ENCODE measurements around the gene UNC13B.

Gene UNC13B

GRCh38 chr9:35448496-35448895, 286.7 kb downstream of the UNC13B start:
- H3K4me3 ChIP-seq (ENCODE audit: control insufficient read depth, low read depth, low read length), result no peak overlapping the region
- DNase-seq (ENCODE audit: low read depth), result no peak
- no peak for TF ChIP-seq CTCF (conservative IDR thresholded peaks at IDR 0.05; ENCODE audit: control insufficient read depth, insufficient read depth, low read depth, low read length)

GRCh38 chr9:35452481-35452880, 290.7 kb downstream of the UNC13B start:
- no peak for DNase-seq (ENCODE audit: low read depth)
- peak; percentile 38 for TF ChIP-seq CTCF (conservative IDR thresholded peaks at IDR 0.05; ENCODE audit: control insufficient read depth, insufficient read depth, low read depth, low read length)
- no peak overlapping the region for H3K4me3 ChIP-seq (ENCODE audit: control insufficient read depth, low read depth, low read length)

DNA sequence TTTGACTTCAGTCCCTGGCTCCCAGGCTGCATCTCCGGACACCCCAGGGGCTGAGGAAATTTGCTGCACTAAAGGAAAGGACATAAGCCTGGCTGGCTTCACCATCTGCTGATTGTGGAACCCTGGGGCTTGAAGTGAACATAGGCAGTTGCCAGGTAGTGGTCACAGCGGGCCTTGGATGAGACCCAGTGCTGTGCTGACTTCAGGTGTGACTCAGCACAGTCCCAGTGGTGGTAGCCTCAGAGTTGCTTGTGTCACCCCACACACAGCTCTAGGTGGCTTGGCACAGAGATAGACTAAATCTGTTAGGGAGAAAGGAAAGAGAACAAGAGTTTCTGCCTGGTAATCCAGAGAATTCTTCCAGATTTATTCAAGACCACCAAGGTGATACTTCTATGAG, 292.0 kb downstream of the UNC13B start:
- DNase-seq (ENCODE audit: low read depth), result no peak
- H3K4me3 ChIP-seq (ENCODE audit: control insufficient read depth, low read depth, low read length), result no peak overlapping the region
- no peak for TF ChIP-seq CTCF (conservative IDR thresholded peaks at IDR 0.05; ENCODE audit: control insufficient read depth, insufficient read depth, low read depth, low read length)
